Measurements from ENCODE around the gene KRT72. TPM values are rescaled to one million over a fixed set of nuclear protein-coding genes. Genes with fewer than 3 reads are reported as not detected.

KRT72 gene
- total RNA-seq, 4 donors from 2014 or later: not detected

DNA sequence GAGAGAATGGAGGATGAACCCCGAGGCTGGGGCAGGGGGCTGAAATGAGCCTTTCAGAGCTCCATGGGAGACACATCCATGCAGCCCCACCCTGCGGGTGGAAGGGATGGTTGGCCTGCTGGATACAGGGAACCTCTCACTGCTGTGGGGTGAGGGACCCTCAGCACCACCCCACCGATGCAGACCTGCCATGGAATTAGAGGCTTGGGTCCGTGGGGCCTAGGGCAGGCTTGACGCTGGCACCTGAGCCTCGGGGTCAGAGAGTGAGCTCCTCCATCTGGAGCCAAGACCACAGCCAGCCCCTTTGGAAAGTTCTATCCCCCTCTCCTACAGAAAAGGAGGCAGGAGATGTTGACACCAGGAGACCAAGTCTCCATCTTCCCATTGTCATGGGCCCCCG is 20.2 kb downstream of the KRT72 start:
- TF ChIP-seq EP300 (IDR thresholded peaks at IDR 0.05) (no peak), POLR2AphosphoS5 (IDR thresholded peaks at IDR 0.05) (no peak), POLR2A (IDR thresholded peaks at IDR 0.05; ENCODE audit: low read depth) (no peak)
- TF ChIP-seq, protein P1, sequence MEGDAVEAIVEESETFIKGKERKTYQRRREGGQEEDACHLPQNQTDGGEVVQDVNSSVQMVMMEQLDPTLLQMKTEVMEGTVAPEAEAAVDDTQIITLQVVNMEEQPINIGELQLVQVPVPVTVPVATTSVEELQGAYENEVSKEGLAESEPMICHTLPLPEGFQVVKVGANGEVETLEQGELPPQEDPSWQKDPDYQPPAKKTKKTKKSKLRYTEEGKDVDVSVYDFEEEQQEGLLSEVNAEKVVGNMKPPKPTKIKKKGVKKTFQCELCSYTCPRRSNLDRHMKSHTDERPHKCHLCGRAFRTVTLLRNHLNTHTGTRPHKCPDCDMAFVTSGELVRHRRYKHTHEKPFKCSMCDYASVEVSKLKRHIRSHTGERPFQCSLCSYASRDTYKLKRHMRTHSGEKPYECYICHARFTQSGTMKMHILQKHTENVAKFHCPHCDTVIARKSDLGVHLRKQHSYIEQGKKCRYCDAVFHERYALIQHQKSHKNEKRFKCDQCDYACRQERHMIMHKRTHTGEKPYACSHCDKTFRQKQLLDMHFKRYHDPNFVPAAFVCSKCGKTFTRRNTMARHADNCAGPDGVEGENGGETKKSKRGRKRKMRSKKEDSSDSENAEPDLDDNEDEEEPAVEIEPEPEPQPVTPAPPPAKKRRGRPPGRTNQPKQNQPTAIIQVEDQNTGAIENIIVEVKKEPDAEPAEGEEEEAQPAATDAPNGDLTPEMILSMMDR (IDR thresholded peaks at IDR 0.05): no peak
- WGBS: 90% methylated on average over 7 of the region's 7 CpGs
- intact Hi-C loops (cut with DNase I): loop anchor here (10.0 kb wide), 1 partner anchor 426 kb away; no protein-coding TSS in a partner anchor
- Histone ChIP-seq H3K4me3 (no peak overlapping the region), H3K36me3 (no peaks in the 10 kb centered on the region), H3K9me3 (no peaks in the 10 kb centered on the region), H3K27me3 (peaks cover 0 to 7% (median 0%) of the 10 kb centered on the region in 4 donors), H3K27ac (replicated peaks in 1 of 4) (no peak overlapping the region), H3K4me1 (no peaks in the 10 kb centered on the region)
- DNase-seq (ENCODE audit: extremely low spot score): no peak

DNA sequence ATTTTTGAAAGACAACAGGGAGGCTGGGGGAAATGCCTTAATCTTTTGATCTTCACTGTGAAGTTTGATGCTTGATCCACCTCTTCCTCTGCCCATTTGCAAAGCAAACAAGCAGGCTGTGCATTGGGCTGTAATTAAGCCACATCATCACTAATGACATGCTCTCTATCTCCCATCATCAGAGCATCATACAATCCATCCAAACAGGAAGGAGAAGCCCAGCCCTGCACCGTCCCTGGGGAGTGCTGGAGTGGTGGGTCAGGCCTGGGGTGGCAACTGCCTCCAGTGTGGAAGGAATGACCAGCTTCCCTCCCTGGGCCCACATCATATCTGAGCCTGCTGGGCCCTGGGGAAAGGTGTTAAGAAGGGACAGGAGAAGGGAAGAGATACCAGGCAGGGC is 20.8 kb downstream of the KRT72 start:
- Histone ChIP-seq H3K4me1 (no peaks in the 10 kb centered on the region), H3K9me3 (no peaks in the 10 kb centered on the region), H3K36me3 (no peaks in the 10 kb centered on the region), H3K27me3 (peaks cover 0 to 7% (median 0%) of the 10 kb centered on the region in 4 donors), H3K27ac (replicated peaks in 1 of 4) (no peak overlapping the region), H3K4me3 (no peak overlapping the region)
- no peak for DNase-seq (ENCODE audit: extremely low spot score)
- WGBS: 67% methylated on average over 1 of the region's 1 CpG
- TF ChIP-seq POLR2A (IDR thresholded peaks at IDR 0.05; ENCODE audit: low read depth): no peak
- intact Hi-C loops (cut with DNase I): loop anchor here (10.0 kb wide), 1 partner anchor 426 kb away; no protein-coding TSS in a partner anchor

DNA sequence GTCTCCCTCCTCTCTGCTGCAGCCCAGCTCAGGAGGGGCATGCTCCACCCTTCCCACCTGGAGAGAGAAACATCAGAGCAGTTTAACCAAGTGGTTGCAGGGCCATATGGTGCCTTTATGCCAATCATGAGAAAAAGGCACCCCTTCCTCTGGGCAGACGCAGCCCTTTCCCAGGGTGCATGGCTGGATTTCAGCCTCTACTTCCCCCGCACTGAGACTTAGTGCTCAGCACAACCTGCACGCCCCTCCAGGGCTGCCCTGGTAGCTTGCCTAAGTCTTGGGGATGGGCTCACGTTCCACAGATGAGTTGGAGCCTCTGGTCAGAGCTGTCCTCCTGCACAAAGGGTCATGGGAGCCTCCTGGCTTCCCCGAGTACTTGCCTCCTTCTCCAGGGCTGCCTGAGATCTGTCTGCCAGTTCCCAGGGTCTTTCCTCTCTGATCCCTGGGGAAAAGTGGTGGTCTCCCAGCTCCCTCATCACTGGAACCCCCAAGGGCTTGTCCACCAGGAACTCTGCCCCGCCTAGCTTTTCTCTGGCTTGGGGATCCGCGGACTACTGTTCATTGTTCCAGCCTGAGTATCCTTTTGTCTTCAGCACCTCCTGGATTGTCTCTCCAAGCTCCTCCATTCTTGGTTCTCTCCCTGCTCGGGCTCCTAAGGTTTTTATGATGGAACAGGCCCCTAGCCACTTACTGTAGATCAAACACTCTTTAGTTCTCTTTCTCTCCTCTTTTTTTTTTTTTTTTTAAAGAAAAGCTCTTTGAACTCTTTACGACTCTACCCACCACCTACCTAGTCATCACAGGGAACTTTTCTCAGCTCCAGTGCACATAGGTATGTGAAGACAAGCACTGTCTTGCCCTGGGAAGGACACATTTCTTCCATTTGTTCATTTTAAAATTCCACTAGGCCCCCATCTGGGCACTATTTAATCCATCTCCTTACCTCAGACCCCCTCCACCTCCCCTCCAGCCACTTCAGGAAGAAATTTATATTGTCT is 21.5 kb downstream of the KRT72 start:
- H3K4me1 ChIP-seq: no peaks in the 10 kb centered on the region
- no peak for DNase-seq (ENCODE audit: extremely low spot score)
- TF ChIP-seq POLR2A (IDR thresholded peaks at IDR 0.05; ENCODE audit: low read depth) (no peak), POLR2AphosphoS5 (IDR thresholded peaks at IDR 0.05) (no peak), EP300 (IDR thresholded peaks at IDR 0.05) (no peak)
- TF ChIP-seq, protein P1 (IDR thresholded peaks at IDR 0.05): no peak
- peaks cover 0 to 7% (median 0%) of the 10 kb centered on the region in 4 donors for H3K27me3 ChIP-seq
- intact Hi-C loops (cut with DNase I): loop anchor here (10.0 kb wide), 2 partner anchors 205 to 425 kb away; no protein-coding TSS in a partner anchor
- no peak overlapping the region for H3K4me3 ChIP-seq
- H3K27ac ChIP-seq (replicated peaks in 1 of 4): no peak overlapping the region
- no peaks in the 10 kb centered on the region for H3K36me3 ChIP-seq
- no peaks in the 10 kb centered on the region for H3K9me3 ChIP-seq
- 86% methylated on average over 9 of the region's 10 CpGs for WGBS

DNA sequence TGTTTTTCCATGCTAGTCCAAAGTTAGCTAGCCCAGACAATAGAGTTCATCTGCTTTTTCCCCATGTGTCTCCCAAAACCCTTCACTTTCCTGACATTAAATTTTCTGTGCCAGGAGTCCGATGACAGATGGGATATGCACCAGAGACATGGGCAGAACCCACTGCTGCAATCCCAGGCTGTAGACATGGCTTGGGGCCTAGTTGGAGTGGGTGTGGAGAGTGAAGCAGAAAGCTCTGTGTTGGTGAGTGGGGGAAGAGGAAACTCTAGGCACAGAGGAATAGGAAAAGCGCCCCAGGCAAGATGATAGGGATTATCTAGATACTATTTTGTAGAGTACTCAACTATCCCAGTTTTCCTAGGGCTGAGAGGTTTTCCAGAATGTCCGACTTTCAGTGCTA is 22.8 kb downstream of the KRT72 start:
- intact Hi-C loops (cut with DNase I): loop anchor here (10.0 kb wide), 1 partner anchor 204 kb away; no protein-coding TSS in a partner anchor
- DNase-seq (ENCODE audit: extremely low spot score): no peak
- H3K27me3 ChIP-seq: peaks cover 0 to 12% (median 0%) of the 10 kb centered on the region in 4 donors
- H3K4me3 ChIP-seq: no peak overlapping the region
- TF ChIP-seq POLR2A (IDR thresholded peaks at IDR 0.05; ENCODE audit: low read depth) (no peak), EP300 (IDR thresholded peaks at IDR 0.05) (no peak), POLR2AphosphoS5 (IDR thresholded peaks at IDR 0.05) (no peak)
- TF ChIP-seq, protein P1 (IDR thresholded peaks at IDR 0.05): no peak
- H3K4me1 ChIP-seq: no peaks in the 10 kb centered on the region
- H3K9me3 ChIP-seq: no peaks in the 10 kb centered on the region
- H3K36me3 ChIP-seq: no peaks in the 10 kb centered on the region
- H3K27ac ChIP-seq (replicated peaks in 1 of 4): no peak overlapping the region
- 94% methylated on average over 3 of the region's 3 CpGs for WGBS

DNA sequence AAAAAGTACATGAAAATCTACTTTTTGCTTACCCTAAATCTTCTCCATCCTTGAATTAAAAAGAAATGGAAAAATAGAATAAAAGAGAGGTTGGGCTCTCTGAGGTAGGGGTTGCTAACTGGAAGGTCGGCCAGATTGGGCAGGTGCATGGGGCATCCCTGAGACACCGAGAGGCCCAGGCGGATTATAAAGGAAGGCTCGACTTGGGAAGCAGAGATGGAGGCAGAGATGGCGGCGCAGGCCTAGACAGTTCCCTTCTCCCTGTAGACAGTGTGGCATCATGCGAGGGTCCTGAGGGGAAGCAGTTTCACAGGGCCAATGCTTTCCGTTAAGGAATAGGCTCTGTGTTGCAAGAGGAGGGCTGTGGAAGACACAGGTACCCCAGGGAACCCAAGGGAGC is 23.9 kb downstream of the KRT72 start:
- intact Hi-C loops (cut with DNase I): loop anchor here (10.0 kb wide), 1 partner anchor 203 kb away; no protein-coding TSS in a partner anchor
- 95% methylated on average over 8 of the region's 8 CpGs for WGBS
- H3K4me3 ChIP-seq: no peak overlapping the region

More for the DNA sequence above, 23.9 kb downstream of the KRT72 start:
- Histone ChIP-seq H3K9me3 (no peaks in the 10 kb centered on the region), H3K4me1 (no peaks in the 10 kb centered on the region), H3K27me3 (peaks cover 0 to 16% (median 0%) of the 10 kb centered on the region in 4 donors), H3K36me3 (no peaks in the 10 kb centered on the region), H3K27ac (replicated peaks in 1 of 4) (no peak overlapping the region)
- no peak for DNase-seq (ENCODE audit: extremely low spot score)
- TF ChIP-seq EP300 (IDR thresholded peaks at IDR 0.05) (no peak), POLR2A (IDR thresholded peaks at IDR 0.05; ENCODE audit: low read depth) (no peak), POLR2AphosphoS5 (IDR thresholded peaks at IDR 0.05) (no peak)
- TF ChIP-seq, protein P1 (IDR thresholded peaks at IDR 0.05): no peak

All from esophagus muscularis mucosa (tissue), 4 donors.